ENCODE data around the gene IFT122.
"Not testable (repeated sequence)": the region's sequence is repeated elsewhere in the genome, so short reads cannot be mapped to it uniquely, and the experiment has no call there.

Gene IFT122

DNA sequence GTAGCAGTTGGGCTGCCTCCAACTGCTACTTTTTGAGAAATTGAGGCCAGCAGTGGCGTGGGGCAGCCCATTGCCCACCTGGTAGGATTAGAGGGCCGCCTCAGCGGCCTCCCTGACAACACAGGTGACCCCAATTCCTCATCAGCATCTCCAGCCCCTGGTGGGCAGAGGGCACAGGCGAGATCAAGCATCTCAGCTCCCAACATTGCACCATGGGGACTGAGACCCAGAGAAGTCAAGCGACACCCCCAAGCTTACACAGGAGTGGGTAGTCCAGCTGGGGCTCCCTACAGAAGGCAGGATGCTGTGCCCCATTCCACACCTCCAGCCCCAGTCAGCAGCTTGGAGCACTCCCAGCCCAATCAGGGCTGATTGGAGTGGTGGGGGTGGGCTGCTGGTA, 102.7 kb downstream of the IFT122 start:
- TF ChIP-seq, protein P1, sequence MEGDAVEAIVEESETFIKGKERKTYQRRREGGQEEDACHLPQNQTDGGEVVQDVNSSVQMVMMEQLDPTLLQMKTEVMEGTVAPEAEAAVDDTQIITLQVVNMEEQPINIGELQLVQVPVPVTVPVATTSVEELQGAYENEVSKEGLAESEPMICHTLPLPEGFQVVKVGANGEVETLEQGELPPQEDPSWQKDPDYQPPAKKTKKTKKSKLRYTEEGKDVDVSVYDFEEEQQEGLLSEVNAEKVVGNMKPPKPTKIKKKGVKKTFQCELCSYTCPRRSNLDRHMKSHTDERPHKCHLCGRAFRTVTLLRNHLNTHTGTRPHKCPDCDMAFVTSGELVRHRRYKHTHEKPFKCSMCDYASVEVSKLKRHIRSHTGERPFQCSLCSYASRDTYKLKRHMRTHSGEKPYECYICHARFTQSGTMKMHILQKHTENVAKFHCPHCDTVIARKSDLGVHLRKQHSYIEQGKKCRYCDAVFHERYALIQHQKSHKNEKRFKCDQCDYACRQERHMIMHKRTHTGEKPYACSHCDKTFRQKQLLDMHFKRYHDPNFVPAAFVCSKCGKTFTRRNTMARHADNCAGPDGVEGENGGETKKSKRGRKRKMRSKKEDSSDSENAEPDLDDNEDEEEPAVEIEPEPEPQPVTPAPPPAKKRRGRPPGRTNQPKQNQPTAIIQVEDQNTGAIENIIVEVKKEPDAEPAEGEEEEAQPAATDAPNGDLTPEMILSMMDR (IDR thresholded peaks at IDR 0.05; ENCODE audit: insufficient read depth, low read length), result no peak
- TF ChIP-seq GABPA (IDR thresholded peaks at IDR 0.05; ENCODE audit: low read depth) (no peak), POLR2AphosphoS5 (IDR thresholded peaks at IDR 0.05; ENCODE audit: low read depth) (no peak), SPI1 (IDR thresholded peaks at IDR 0.05; ENCODE audit: borderline replicate concordance, low read depth) (no peak)
- TF ChIP-seq, protein P2, sequence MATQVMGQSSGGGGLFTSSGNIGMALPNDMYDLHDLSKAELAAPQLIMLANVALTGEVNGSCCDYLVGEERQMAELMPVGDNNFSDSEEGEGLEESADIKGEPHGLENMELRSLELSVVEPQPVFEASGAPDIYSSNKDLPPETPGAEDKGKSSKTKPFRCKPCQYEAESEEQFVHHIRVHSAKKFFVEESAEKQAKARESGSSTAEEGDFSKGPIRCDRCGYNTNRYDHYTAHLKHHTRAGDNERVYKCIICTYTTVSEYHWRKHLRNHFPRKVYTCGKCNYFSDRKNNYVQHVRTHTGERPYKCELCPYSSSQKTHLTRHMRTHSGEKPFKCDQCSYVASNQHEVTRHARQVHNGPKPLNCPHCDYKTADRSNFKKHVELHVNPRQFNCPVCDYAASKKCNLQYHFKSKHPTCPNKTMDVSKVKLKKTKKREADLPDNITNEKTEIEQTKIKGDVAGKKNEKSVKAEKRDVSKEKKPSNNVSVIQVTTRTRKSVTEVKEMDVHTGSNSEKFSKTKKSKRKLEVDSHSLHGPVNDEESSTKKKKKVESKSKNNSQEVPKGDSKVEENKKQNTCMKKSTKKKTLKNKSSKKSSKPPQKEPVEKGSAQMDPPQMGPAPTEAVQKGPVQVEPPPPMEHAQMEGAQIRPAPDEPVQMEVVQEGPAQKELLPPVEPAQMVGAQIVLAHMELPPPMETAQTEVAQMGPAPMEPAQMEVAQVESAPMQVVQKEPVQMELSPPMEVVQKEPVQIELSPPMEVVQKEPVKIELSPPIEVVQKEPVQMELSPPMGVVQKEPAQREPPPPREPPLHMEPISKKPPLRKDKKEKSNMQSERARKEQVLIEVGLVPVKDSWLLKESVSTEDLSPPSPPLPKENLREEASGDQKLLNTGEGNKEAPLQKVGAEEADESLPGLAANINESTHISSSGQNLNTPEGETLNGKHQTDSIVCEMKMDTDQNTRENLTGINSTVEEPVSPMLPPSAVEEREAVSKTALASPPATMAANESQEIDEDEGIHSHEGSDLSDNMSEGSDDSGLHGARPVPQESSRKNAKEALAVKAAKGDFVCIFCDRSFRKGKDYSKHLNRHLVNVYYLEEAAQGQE (IDR thresholded peaks at IDR 0.05; ENCODE audit: insufficient replicate concordance, low read depth), result no peak
- no peaks in the 10 kb centered on the region for H3K27me3 ChIP-seq (ENCODE audit: insufficient read depth, poor library complexity, severe bottlenecking)
- H3K4me3 ChIP-seq (replicated peaks; ENCODE audit: insufficient read depth, low read length), result no peak overlapping the region
- H3K27ac ChIP-seq (replicated peaks), result no peak overlapping the region
- DNase-seq (ENCODE audit: low read depth in 1 of 2, low spot score in 1 of 2), result no peak

GRCh38 chr3:129543156-129543790, 103.2 kb downstream of the IFT122 start, which contains the start of gene H1-8:
Gene H1-8 (plus strand): TSS chr3:129543175. CDS start chr3:129543219, 44 bp downstream.
- TF ChIP-seq GABPA (IDR thresholded peaks at IDR 0.05; ENCODE audit: low read depth), result no peak
- no peak for TF ChIP-seq POLR2AphosphoS5 (IDR thresholded peaks at IDR 0.05; ENCODE audit: low read depth)
- TF ChIP-seq, protein P1 (IDR thresholded peaks at IDR 0.05; ENCODE audit: insufficient read depth, low read length), result no peak
- TF ChIP-seq, protein P2 (IDR thresholded peaks at IDR 0.05; ENCODE audit: insufficient replicate concordance, low read depth), result no peak
- no peak for TF ChIP-seq SPI1 (IDR thresholded peaks at IDR 0.05; ENCODE audit: borderline replicate concordance, low read depth)
- Histone ChIP-seq H3K4me3 (replicated peaks; ENCODE audit: insufficient read depth, low read length) (no peak within 1 kb of the TSS), H3K27me3 (ENCODE audit: insufficient read depth, poor library complexity, severe bottlenecking) (no peaks in the 10 kb centered on the region), H3K27ac (replicated peaks) (no peak within 1 kb of the TSS)
- no peak for DNase-seq (ENCODE audit: low read depth in 1 of 2, low spot score in 1 of 2)

DNA sequence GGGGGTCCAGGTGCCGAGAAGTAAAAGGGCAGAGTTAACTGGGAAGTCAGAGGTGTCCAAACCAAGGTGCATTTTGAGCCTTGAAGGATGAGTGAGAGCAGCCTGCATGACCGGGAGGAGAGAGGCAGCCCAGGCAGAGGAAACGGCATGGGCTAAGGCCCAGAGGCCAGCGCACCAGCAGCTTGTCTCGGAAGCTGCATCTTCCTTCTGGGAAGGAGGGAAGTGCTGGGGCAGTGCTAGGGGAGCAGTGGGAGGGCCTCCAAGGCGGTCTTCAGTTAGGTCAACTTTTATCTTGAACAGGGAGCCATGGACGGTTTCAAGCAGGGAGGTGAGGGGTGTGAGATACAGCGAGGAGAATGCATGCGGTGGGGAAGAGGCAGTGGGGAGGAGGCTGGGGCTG, 104.0 kb downstream of the IFT122 start:
- H3K27ac ChIP-seq (replicated peaks), result no peak overlapping the region
- H3K27me3 ChIP-seq (ENCODE audit: insufficient read depth, poor library complexity, severe bottlenecking), result no peaks in the 10 kb centered on the region
- no peak for DNase-seq (ENCODE audit: low read depth in 1 of 2, low spot score in 1 of 2)
- H3K4me3 ChIP-seq (replicated peaks; ENCODE audit: insufficient read depth, low read length), result no peak overlapping the region
- TF ChIP-seq, protein P2 (IDR thresholded peaks at IDR 0.05; ENCODE audit: insufficient replicate concordance, low read depth), result no peak
- TF ChIP-seq GABPA (IDR thresholded peaks at IDR 0.05; ENCODE audit: low read depth) (no peak), SPI1 (IDR thresholded peaks at IDR 0.05; ENCODE audit: borderline replicate concordance, low read depth) (no peak), POLR2AphosphoS5 (IDR thresholded peaks at IDR 0.05; ENCODE audit: low read depth) (no peak)
- TF ChIP-seq, protein P1 (IDR thresholded peaks at IDR 0.05; ENCODE audit: insufficient read depth, low read length), result no peak

GRCh38 chr3:129545951-129546350, 105.9 kb downstream of the IFT122 start:
- H3K4me3 ChIP-seq (replicated peaks; ENCODE audit: insufficient read depth, low read length); DNase-seq (ENCODE audit: low read depth in 1 of 2, low spot score in 1 of 2); H3K27me3 ChIP-seq (ENCODE audit: insufficient read depth, poor library complexity, severe bottlenecking); H3K27ac ChIP-seq (replicated peaks): not testable (repeated sequence)
